GM12864 (cell line): ENCODE results near the gene ULK4.

ENCODE experiments used
- DNase-seq: peaks from one replicate; pipeline ENCODE4 v3.0.0-alpha.2; 2011; ENCODE audit warnings: low read depth
- H3K4me3 ChIP-seq: 2 replicates; pipeline ENCODE4 v1.5.1; 2011; ENCODE audit warnings: mild to moderate bottlenecking, low read depth, low read length, control low read depth
- TF ChIP-seq, protein P1 (sequence below): IDR thresholded peaks from 2 replicates; pipeline ENCODE4 v1.5.1; 2011; ENCODE audit warnings: low read depth, mild to moderate bottlenecking, moderate library complexity, low read length, control low read depth, inconsistent platforms; ENCODE audit errors: missing control alignments

The ULK4 gene

DNA sequence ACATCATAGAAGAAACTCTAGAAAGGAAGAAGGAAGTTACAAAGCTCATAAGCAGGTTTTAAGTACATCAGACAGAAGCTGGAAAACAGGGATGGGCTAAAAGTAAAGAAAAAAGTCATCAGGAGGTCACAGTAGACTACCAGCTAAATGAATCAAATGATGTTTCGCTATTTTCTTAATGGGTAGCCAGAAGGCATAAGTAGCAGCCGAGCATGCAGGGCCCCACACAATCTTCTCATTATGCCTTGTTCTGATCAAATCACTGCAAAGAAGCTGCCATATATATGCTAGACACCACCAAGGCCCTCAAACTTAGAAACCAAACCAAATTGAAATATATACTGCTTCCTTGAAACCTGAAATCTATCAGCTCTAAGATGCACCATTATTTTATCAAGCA, 349.1 kb downstream of the ULK4 start:
- no peak for DNase-seq
- H3K4me3 ChIP-seq: no peak overlapping the region
- TF ChIP-seq, protein P1, sequence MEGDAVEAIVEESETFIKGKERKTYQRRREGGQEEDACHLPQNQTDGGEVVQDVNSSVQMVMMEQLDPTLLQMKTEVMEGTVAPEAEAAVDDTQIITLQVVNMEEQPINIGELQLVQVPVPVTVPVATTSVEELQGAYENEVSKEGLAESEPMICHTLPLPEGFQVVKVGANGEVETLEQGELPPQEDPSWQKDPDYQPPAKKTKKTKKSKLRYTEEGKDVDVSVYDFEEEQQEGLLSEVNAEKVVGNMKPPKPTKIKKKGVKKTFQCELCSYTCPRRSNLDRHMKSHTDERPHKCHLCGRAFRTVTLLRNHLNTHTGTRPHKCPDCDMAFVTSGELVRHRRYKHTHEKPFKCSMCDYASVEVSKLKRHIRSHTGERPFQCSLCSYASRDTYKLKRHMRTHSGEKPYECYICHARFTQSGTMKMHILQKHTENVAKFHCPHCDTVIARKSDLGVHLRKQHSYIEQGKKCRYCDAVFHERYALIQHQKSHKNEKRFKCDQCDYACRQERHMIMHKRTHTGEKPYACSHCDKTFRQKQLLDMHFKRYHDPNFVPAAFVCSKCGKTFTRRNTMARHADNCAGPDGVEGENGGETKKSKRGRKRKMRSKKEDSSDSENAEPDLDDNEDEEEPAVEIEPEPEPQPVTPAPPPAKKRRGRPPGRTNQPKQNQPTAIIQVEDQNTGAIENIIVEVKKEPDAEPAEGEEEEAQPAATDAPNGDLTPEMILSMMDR: no peak

DNA sequence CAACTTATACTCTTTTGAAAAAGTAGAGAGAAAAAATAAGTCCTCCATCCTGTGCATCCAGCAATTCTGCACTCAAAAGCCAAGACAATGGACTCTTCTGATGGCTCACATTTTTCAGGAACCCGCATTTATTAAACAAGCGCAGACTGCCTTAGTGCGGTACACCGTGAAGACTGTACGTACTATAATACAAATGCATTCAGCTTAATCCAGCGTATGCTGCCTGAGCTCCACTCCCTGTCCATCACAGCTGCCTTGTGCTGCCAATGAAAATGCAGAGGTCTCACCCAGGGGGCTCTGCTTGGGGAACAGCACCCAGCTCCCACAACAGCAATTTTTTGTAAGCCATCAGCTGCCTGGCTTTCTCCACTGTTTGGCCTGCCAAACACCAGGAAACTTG, 350.9 kb downstream of the ULK4 start:
- H3K4me3 ChIP-seq: no peak overlapping the region
- no peak for DNase-seq
- TF ChIP-seq, protein P1: no peak

DNA sequence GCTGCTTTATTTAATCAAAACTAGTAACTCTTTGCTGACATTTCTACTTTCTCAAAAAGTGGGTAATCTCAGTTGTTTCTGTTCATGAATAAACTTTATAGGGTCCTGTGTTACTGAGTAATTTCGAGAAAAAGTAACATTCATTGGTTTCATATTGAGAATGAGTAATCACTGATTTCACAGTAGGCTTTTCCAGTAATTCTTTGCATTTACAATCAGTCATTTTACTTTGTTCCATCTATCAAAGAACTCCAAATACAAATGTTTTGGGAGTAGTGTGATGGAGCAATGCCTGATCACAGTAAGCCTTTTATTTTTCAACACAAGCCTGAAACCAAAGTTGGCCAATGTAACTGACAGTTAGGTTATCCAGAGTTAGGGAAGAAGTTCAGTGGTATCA, 353.6 kb downstream of the ULK4 start:
- TF ChIP-seq, protein P1: no peak
- DNase-seq: no peak
- H3K4me3 ChIP-seq: no peak overlapping the region

DNA sequence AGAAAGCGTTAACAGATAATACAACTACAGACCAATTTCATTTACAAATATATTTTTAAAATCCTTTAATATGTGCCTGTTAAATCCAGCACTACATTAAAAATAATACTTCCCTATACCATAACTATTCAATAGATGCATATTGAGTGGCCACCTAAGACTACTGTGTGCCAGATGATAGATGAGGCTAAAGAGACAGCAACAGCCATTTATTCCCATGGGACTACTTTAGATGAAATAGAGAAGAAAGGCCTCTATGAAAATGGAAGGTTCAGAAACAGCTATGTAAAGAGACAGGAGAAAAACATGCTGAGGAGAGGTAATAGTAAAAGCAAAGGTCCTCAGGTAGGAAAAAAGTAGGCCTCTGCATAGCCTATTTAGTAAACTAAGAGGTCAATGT, 358.1 kb downstream of the ULK4 start:
- H3K4me3 ChIP-seq: no peak overlapping the region
- TF ChIP-seq, protein P1: no peak
- DNase-seq: no peak

DNA sequence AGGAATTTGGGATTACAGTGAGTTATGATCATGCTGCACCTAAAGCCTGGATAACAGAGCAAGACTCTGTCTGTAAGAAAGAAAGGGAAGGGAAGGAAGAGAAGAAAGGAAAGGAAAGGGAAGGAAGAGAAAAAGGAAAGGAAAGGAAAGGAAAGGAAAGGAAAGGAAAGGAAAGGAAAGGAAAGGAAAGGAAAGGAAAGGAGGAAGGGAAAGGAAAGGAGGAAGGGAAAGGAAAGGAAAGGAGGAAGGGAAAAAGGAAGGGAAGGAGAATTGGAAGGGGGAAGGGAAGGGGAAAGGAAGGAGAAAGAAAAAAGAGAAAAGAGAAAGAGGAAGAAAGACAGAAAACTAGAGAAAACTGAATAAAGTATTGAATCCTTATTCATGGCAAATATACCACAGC, 359.8 kb downstream of the ULK4 start:
- no peak overlapping the region for H3K4me3 ChIP-seq
- TF ChIP-seq, protein P1: no peak
- DNase-seq: no peak

DNA sequence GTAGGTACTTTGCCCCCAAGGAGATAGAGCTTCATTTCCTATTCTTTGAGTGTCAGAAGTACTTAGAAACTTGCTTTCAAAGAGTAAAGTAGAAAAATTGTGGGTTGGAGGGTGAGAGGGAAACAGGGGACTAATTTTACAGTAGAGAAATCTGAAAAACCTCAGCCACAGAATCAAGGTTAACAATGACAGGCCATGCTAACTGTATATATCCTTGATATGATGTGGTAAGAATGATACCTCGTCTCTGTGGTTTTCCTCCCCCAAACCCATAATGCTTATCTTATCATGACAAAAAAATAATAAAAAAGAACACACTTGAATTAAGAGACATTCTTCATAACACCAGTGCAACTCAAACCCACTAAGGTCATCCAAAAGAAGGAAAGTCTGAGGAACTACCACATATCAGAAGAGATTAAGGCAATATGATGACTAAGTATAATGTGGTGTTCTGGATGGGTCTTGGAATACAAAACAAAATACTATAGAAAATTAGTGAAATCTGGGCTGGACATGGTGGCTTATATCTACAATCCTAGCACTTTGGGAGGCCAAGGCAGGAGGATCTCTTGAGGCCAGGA, 360.4 kb downstream of the ULK4 start:
- H3K4me3 ChIP-seq: no peak overlapping the region
- DNase-seq: no peak
- TF ChIP-seq, protein P1: no peak

DNA sequence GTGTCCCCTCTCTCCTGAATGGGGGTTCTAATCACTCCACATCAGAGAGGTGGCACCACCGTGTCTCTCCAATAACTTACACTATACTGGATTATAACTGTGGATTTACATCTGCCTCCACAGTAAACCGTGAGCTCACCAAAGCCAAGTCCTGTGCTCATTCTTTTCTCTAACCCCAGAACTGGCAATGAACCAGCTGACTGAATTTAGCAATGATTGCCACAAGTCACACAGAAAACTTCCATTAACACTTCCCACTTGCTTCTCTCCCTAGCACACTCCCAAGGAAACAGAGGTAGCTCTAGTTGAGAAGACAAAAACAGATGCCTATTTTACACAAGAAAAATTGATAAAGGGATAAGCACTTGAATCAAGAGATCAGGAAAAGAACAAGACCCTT, 361.3 kb downstream of the ULK4 start:
- H3K4me3 ChIP-seq: no peak overlapping the region
- TF ChIP-seq, protein P1: no peak
- DNase-seq: no peak
